Natural killer cell (primary cell): ENCODE measurements around the gene IL10RA. TPM values are rescaled to one million over a fixed set of nuclear protein-coding genes. Genes with fewer than 3 reads are reported as not detected.

Experiments
- ATAC-seq, 3 donors: fragments of 150-1000 bp in 2 of 3; fragments of 200-7000 bp in 1 of 3; cut with Tn5 transposase; 1 replicate in 1 of 3; 2 replicates in 2 of 3; pipeline ENCODE4 v1.10.0; 2021; ENCODE audit warnings: mild to moderate bottlenecking in 2 of 3, moderate library complexity in 2 of 3
- DNase-seq, 2 donors: peaks; one replicate each; pipeline versions ENCODE4 v3.0.0 to v3.0.0-alpha.2; 2013 to 2021; ENCODE audit warnings: mixed read lengths in 1 of 2
- H3K27ac ChIP-seq: one replicate; pipeline ENCODE4 v1.5.1; 2013; ENCODE audit warnings: mild to moderate bottlenecking, low read length
- H3K27me3 ChIP-seq: one replicate; pipeline ENCODE4 v1.6.1; 2013; ENCODE audit warnings: low read length; ENCODE audit not compliant: control insufficient read depth, insufficient read depth
- H3K36me3 ChIP-seq: one replicate; pipeline ENCODE4 v1.6.1; 2013; ENCODE audit warnings: low read length; ENCODE audit not compliant: control insufficient read depth, insufficient read depth
- H3K4me1 ChIP-seq: one replicate; pipeline ENCODE4 v1.6.1; 2013; ENCODE audit warnings: low read length; ENCODE audit not compliant: control insufficient read depth, insufficient read depth
- H3K4me3 ChIP-seq: one replicate; pipeline ENCODE4 v1.5.1; 2013; ENCODE audit warnings: low read length
- H3K9me3 ChIP-seq: one replicate; pipeline ENCODE4 v1.6.1; 2013; ENCODE audit warnings: low read length; ENCODE audit not compliant: control insufficient read depth, insufficient read depth
- H3K27ac Mint-ChIP-seq, 2 donors: one replicate each; pipeline ENCODE4 v1.8.0; 2022; ENCODE audit warnings: mild to moderate bottlenecking in 2 of 2, mixed read lengths in 2 of 2, moderate library complexity in 1 of 2
- H3K27me3 Mint-ChIP-seq, 2 donors: one replicate each; pipeline ENCODE4 v1.8.0; 2022; ENCODE audit warnings: low read depth in 2 of 2, mixed read lengths in 2 of 2
- H3K36me3 Mint-ChIP-seq: one replicate; pipeline ENCODE4 v1.8.0; 2022; ENCODE audit warnings: mixed read lengths
- H3K4me1 Mint-ChIP-seq, 2 donors: one replicate each; pipeline ENCODE4 v1.8.0; 2022; ENCODE audit warnings: mixed read lengths in 2 of 2
- H3K4me3 Mint-ChIP-seq: one replicate; pipeline ENCODE4 v1.8.0; 2022; ENCODE audit warnings: mild to moderate bottlenecking, moderate library complexity, mixed read lengths
- H3K9me3 Mint-ChIP-seq, 2 donors: one replicate each; pipeline ENCODE4 v1.8.0; 2022; ENCODE audit warnings: mixed read lengths in 2 of 2
- WGBS: methylation state at CpG from one replicate; pipeline ENCODE4 v1.1.7; 2013; ENCODE audit warnings: missing lambda C conversion rate; ENCODE audit not compliant: insufficient coverage; 5-methylcytosine and 5-hydroxymethylcytosine counted together
- intact Hi-C: fragments of 100-400 bp; cut with micrococcal nuclease; formaldehyde crosslinking; loops from one replicate; pipeline ENCODE4 v1.14.2; 2022
- total RNA-seq, 4 donors: library from RNA; stranded (reverse); fragments of 120-200 nt in 1 of 4; gene quantifications; one replicate each; pipeline versions ENCODE4 v1.2.3 to v1.2.4, GENCODE V29; 2013 to 2022
- TF ChIP-seq, protein P1 (sequence below): fragments of 200-600 bp; IDR thresholded peaks from one replicate; pipeline ENCODE4 v1.8.0; 2022; ENCODE audit warnings: antibody characterized with exemption

IL10RA gene
- total RNA-seq = 100 to 1,000 TPM; 263 to 286 (median 268) TPM
- total RNA-seq (2013) = 358 TPM

DNA sequence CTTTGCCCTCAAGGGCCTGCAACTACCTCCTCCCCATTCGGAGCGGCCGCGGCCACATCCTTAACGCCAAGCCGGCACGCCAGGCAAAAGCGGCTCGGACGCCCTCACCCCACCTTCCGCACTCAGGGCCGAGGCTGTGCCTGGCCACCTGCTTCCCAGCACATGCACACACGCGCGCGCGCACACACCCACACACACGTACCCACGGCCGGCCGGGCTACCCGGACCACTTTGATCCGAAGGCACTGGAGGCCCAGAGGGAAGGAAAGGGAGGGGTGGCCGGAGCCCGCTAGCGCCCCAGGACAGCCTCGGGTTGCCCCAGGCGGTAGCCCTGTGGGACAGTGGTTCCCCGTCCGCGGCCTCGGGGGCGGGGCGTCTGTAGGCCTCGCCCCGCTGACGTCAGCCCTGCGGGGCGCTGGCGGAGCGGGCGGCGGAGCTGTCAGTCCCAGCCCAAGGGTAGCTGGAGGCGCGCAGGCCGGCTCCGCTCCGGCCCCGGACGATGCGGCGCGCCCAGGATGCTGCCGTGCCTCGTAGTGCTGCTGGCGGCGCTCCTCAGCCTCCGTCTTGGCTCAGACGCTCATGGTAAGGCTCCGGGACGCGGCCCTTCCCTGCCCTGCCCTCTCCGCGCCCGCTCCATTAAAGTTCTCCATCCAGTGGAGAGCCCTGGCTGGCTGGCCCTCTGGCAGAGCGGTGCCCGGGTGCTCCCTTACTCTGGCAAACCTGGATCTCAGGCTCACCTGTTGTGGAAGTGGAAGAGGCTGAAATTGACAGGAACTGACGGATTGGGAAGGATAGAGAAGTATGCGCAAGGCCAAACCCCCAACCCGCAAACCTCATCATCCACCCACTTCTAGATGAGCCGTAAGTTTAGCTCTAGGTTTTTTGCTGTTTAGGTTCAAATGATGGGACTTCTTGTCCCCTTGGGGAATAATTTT, at the start of gene IL10RA:
TSS of gene IL10RA (plus strand) at position 442 of the 935 bp plus-strand sequence. CDS start at position 516, 74 bp downstream.
- Mint-ChIP-seq H3K4me1 (peaks cover 78 to 80% of the 10 kb centered on the region in 2 donors), H3K4me3 (peak within 1 kb of the TSS; percentile 99), H3K36me3 (peaks cover 13% of the 10 kb centered on the region), H3K27ac (peak within 1 kb of the TSS; percentile 94 to 98), H3K9me3 (no peaks in the 10 kb centered on the region), H3K27me3 (no peaks in the 10 kb centered on the region)
- Histone ChIP-seq H3K27ac (peak within 1 kb of the TSS; percentile 96), H3K4me3 (peak within 1 kb of the TSS; percentile 99), H3K36me3 (peaks cover 34% of the 10 kb centered on the region), H3K9me3 (no peaks in the 10 kb centered on the region), H3K4me1 (peaks cover 65% of the 10 kb centered on the region), H3K27me3 (no peaks in the 10 kb centered on the region)
- peak; percentile 86 to 93 (median 89) for ATAC-seq
- TF ChIP-seq, protein P1, sequence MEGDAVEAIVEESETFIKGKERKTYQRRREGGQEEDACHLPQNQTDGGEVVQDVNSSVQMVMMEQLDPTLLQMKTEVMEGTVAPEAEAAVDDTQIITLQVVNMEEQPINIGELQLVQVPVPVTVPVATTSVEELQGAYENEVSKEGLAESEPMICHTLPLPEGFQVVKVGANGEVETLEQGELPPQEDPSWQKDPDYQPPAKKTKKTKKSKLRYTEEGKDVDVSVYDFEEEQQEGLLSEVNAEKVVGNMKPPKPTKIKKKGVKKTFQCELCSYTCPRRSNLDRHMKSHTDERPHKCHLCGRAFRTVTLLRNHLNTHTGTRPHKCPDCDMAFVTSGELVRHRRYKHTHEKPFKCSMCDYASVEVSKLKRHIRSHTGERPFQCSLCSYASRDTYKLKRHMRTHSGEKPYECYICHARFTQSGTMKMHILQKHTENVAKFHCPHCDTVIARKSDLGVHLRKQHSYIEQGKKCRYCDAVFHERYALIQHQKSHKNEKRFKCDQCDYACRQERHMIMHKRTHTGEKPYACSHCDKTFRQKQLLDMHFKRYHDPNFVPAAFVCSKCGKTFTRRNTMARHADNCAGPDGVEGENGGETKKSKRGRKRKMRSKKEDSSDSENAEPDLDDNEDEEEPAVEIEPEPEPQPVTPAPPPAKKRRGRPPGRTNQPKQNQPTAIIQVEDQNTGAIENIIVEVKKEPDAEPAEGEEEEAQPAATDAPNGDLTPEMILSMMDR = no peak
- under 1% methylated on average over 68 of the region's 71 CpGs for WGBS
- peak; percentile 92 for DNase-seq
- intact Hi-C loops = loop anchor here (1.0 to 5.0 kb wide), 4 partner anchors 17 to 66 kb away; no protein-coding TSS in a partner anchor

DNA sequence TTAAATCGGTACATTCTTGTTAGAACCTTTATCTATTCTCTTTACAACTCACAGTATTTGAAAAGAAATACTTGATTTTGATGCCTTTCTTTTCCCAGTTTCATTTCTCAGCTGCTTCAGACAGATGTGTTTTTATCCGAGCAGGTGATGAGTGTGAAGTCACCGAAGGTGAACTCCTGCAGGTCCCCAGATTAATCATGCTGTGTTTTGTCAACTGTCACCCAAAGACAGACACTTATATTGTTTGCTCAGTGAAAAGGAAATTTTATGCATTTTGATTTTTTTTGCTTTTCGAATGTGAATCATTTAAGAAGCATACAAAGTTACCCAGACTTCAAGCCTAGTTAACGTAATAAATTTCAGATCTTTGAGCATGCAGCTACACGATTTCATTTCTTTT, 49.2 kb upstream of the IL10RA start:
- intact Hi-C loops = no loop called here
- H3K4me1 ChIP-seq = peaks cover 18% of the 10 kb centered on the region
- DNase-seq (no peak), ATAC-seq (no peak)
- 93% methylated on average over 4 of the region's 6 CpGs for WGBS
- no peak overlapping the region for H3K4me3 ChIP-seq
- no peaks in the 10 kb centered on the region for H3K9me3 ChIP-seq
- H3K36me3 Mint-ChIP-seq = no peaks in the 10 kb centered on the region
- H3K27me3 ChIP-seq = no peaks in the 10 kb centered on the region
- no peaks in the 10 kb centered on the region for H3K9me3 Mint-ChIP-seq
- no peak overlapping the region for H3K27ac ChIP-seq
- no peak overlapping the region for H3K27ac Mint-ChIP-seq
- peaks cover 15 to 23% of the 10 kb centered on the region in 2 donors for H3K4me1 Mint-ChIP-seq
- H3K36me3 ChIP-seq = no peaks in the 10 kb centered on the region
- H3K27me3 Mint-ChIP-seq = peaks cover 0 to 4% of the 10 kb centered on the region in 2 donors
- no peak overlapping the region for H3K4me3 Mint-ChIP-seq
- TF ChIP-seq, protein P1 = no peak

DNA sequence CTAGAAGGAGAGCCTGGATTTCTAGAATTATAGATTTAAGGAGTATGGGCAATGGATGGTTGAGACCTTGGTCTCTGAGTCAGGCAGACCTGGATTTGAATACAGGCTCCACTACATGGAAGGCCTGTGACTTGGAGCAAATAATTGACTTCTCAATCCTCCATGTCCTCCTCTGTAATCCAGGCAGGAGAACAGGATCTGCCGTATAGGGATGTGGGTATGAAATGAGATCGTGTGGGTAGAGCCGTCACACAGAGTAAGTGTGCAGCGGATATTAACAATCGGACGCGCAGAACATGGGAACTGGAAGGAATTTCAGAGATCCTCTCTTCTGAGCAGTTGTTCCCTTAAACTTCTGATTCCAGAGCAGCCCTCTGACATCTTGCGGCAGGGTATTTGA, 45.5 kb upstream of the IL10RA start:
- no peaks in the 10 kb centered on the region for H3K36me3 ChIP-seq
- ATAC-seq (no peak), DNase-seq (no peak)
- peaks cover 11% of the 10 kb centered on the region for H3K4me1 ChIP-seq
- H3K27me3 Mint-ChIP-seq = peaks cover 6 to 10% of the 10 kb centered on the region in 2 donors
- no peak overlapping the region for H3K27ac ChIP-seq
- TF ChIP-seq, protein P1 = no peak
- H3K27me3 ChIP-seq = no peaks in the 10 kb centered on the region
- H3K36me3 Mint-ChIP-seq = no peaks in the 10 kb centered on the region
- no peak overlapping the region for H3K4me3 Mint-ChIP-seq
- no peak overlapping the region for H3K4me3 ChIP-seq
- WGBS = 93% methylated on average over 8 of the region's 8 CpGs
- no peak overlapping the region for H3K27ac Mint-ChIP-seq
- no peaks in the 10 kb centered on the region for H3K9me3 Mint-ChIP-seq
- intact Hi-C loops = loop anchor here (10.0 kb wide), 1 partner anchor 516 kb away; no protein-coding TSS in a partner anchor
- H3K4me1 Mint-ChIP-seq = peaks cover 0 to 11% of the 10 kb centered on the region in 2 donors
- H3K9me3 ChIP-seq = no peaks in the 10 kb centered on the region
